Stomach (tissue), 4 donors: Measurements from ENCODE around the gene TIMM13.

Experiments
- CTCF ChIP-seq, 7 experiments: fragments of 450-650 bp in 4 of 7; fragments of 200-600 bp in 3 of 7; sonication (generic) in 3 of 7; IDR thresholded peaks; one replicate each; pipeline ENCODE4 v1.5.1; 2016 to 2019; ENCODE audit warnings: antibody characterized with exemption in 7 of 7, control low read depth in 2 of 7, mild to moderate bottlenecking in 1 of 7
- POLR2A ChIP-seq, 4 donors: fragments of 450-650 bp; IDR thresholded peaks; one replicate each; pipeline ENCODE4 v1.6.1; 2016; ENCODE audit warnings: antibody characterized with exemption in 4 of 4, control low read depth in 2 of 4, mild to moderate bottlenecking in 1 of 4, moderate library complexity in 1 of 4

- TF ChIP-seq CTCF (IDR thresholded peaks at IDR 0.05) (no peak), POLR2A (IDR thresholded peaks at IDR 0.05) (no peak)
Measured at GRCh38 chr19:2412449-2412848, 14.9 kb downstream of the TIMM13 start.
